Activated naive CD4-positive, alpha-beta T cell treated with anti-CD3 and anti-CD28 coated beads for 36 hours (primary cell): ENCODE measurements around the gene FBXO31. TPM values are rescaled to one million over a fixed set of nuclear protein-coding genes. Genes with fewer than 3 reads are reported as not detected.

Experiments
- CTCF ChIA-PET: fragments of 350-600 bp; sonication (Branson Sonifier 250); formaldehyde crosslinking; loops from one replicate; lab custom pipeline; 2021; ENCODE audit warnings: antibody characterized with exemption; lab: Charles Lee
- DNase-seq: peaks from one replicate; pipeline ENCODE4 v3.0.0-alpha.2; 2020
- H3K27ac Mint-ChIP-seq: one replicate; pipeline ENCODE4 v1.8.0; 2021; ENCODE audit warnings: mild to moderate bottlenecking, mixed read lengths
- H3K27me3 Mint-ChIP-seq: one replicate; pipeline ENCODE4 v1.8.0; 2021; ENCODE audit warnings: low read depth, mixed read lengths
- H3K36me3 Mint-ChIP-seq: one replicate; pipeline ENCODE4 v1.8.0; 2021; ENCODE audit warnings: low read depth, mixed read lengths
- H3K4me1 Mint-ChIP-seq: one replicate; pipeline ENCODE4 v1.8.0; 2021; ENCODE audit warnings: low read depth, mixed read lengths
- H3K4me3 Mint-ChIP-seq: one replicate; pipeline ENCODE4 v1.8.0; 2021; ENCODE audit warnings: mild to moderate bottlenecking, moderate library complexity, mixed read lengths
- H3K9me3 Mint-ChIP-seq: one replicate; pipeline ENCODE4 v1.8.0; 2021; ENCODE audit warnings: mixed read lengths
- intact Hi-C: fragments of 100-400 bp; cut with micrococcal nuclease; formaldehyde crosslinking; loops from one replicate; pipeline ENCODE4 v1.15.1; 2023
- total RNA-seq, 2 experiments: library from RNA; stranded (reverse); gene quantifications; one replicate each; pipeline ENCODE4 v1.2.3, GENCODE V29; 2021

FBXO31 gene
- total RNA-seq, 2 experiments from 2014 or later: 26.4 to 26.7 TPM

GRCh38 chr16:87418644-87419043, 35.1 kb upstream of the FBXO31 start:
- no peak overlapping the region for H3K4me3 Mint-ChIP-seq
- intact Hi-C loops: no loop called here
- H3K27me3 Mint-ChIP-seq: no peaks in the 10 kb centered on the region
- H3K4me1 Mint-ChIP-seq: no peaks in the 10 kb centered on the region
- H3K36me3 Mint-ChIP-seq: peaks cover 14% of the 10 kb centered on the region
- H3K9me3 Mint-ChIP-seq: no peaks in the 10 kb centered on the region
- no peak for DNase-seq
- no peak overlapping the region for H3K27ac Mint-ChIP-seq
- CTCF ChIA-PET: no interaction called here

- H3K4me3 Mint-ChIP-seq: no peak overlapping the region
- H3K27me3 Mint-ChIP-seq: no peaks in the 10 kb centered on the region
- DNase-seq: no peak
- H3K4me1 Mint-ChIP-seq: no peaks in the 10 kb centered on the region
- no peak overlapping the region for H3K27ac Mint-ChIP-seq
- intact Hi-C loops: no loop called here
- CTCF ChIA-PET: interaction anchor here (2.0 kb wide), 1 partner anchor 11 kb away, joined by 7 read pairs; no protein-coding TSS in a partner anchor
- H3K9me3 Mint-ChIP-seq: no peaks in the 10 kb centered on the region
- peaks cover 14% of the 10 kb centered on the region for H3K36me3 Mint-ChIP-seq
These were observed 34.6 kb upstream of the FBXO31 start for GRCh38 chr16:87418216-87418615.

- no peak overlapping the region for H3K27ac Mint-ChIP-seq
- intact Hi-C loops: loop anchor here (2.0 kb wide), 1 partner anchor 125 kb away; no protein-coding TSS in a partner anchor
- CTCF ChIA-PET: interaction anchor here (0.6 to 3.2 kb wide), 11 partner anchors 8 to 218 kb away, joined by 3 to 39 read pairs (median 4); no protein-coding TSS in a partner anchor
These were observed 33.9 kb upstream of the FBXO31 start for GRCh38 chr16:87417528-87417910.

DNA sequence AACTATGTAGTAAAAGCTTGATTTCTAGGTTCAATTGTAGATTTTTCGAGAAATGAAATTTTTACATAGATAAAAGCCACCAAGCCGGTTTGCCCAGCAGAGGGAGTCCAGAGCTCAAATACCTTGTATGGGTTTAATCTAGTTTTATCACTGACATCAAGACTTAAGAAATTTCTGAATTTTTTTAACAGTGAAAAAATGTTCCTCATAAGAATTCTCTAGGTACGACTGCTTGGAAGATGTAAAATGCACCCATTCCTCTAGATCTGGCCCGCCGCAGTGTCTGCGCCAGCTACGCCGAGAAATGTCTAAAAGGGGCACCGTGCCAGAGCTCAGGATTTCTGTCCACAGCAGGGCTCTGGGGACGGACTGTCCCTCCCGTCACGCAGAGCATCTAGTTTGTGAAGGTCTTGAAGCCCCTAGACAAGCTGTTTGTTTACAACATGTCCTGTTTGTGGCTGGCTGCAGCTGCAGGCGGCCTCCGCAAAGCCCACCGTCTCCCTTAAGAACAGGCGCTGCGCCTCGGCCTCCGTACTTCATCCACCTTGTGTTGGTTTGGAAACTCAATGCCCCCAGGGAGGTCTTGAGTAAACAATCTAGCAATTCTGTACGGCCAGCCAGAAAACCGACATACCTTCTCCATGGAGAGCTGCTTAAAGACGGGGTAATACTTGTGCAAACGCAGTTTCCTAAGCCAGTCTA, 33.4 kb upstream of the FBXO31 start:
- H3K27me3 Mint-ChIP-seq: no peaks in the 10 kb centered on the region
- peak; percentile 75 for DNase-seq
- peaks cover 10% of the 10 kb centered on the region for H3K36me3 Mint-ChIP-seq
- CTCF ChIA-PET: interaction anchor here (0.6 to 3.2 kb wide), 14 partner anchors 9 to 224 kb away, joined by 3 to 39 read pairs (median 4); no protein-coding TSS in a partner anchor
- H3K27ac Mint-ChIP-seq: peak overlapping the region; percentile 24
- H3K9me3 Mint-ChIP-seq: no peaks in the 10 kb centered on the region
- no peak overlapping the region for H3K4me3 Mint-ChIP-seq
- H3K4me1 Mint-ChIP-seq: no peaks in the 10 kb centered on the region
- intact Hi-C loops: loop anchor here (1.0 to 2.0 kb wide), 2 partner anchors 126 to 218 kb away; no protein-coding TSS in a partner anchor

More at GRCh38 chr16:87417528-87417910, 33.9 kb upstream of the FBXO31 start:
- Mint-ChIP-seq H3K27me3 (no peaks in the 10 kb centered on the region), H3K9me3 (no peaks in the 10 kb centered on the region), H3K4me1 (no peaks in the 10 kb centered on the region), H3K4me3 (no peak overlapping the region), H3K36me3 (peaks cover 12% of the 10 kb centered on the region)
- DNase-seq: no peak

DNA sequence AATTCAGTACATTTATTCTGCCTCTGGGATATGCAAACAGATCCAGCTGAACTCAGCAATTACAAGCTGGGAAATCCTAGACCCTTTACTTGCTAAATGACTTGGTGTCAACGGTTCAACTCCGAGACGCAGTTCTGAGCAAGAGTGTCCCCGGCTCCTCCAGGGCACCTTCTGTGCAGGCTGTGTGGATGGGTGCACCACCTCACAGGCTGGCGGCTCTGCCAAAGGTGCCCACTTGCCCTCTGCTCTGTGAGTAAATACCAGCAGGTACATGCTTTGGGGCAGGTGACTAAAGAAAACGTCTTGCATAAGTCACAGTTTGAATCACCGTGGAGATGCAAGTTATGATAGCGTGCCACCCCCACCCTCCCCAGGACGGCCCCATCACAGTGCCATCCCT, 31.9 kb upstream of the FBXO31 start:
- Mint-ChIP-seq H3K9me3 (no peaks in the 10 kb centered on the region), H3K36me3 (peaks cover 11% of the 10 kb centered on the region), H3K27me3 (no peaks in the 10 kb centered on the region), H3K4me3 (no peak overlapping the region), H3K27ac (no peak overlapping the region), H3K4me1 (no peaks in the 10 kb centered on the region)
- intact Hi-C loops: no loop called here
- CTCF ChIA-PET: interaction anchor here (0.8 to 3.2 kb wide), 2 partner anchors 18 to 220 kb away, joined by 3 to 39 read pairs; no protein-coding TSS in a partner anchor
- DNase-seq: no peak

DNA sequence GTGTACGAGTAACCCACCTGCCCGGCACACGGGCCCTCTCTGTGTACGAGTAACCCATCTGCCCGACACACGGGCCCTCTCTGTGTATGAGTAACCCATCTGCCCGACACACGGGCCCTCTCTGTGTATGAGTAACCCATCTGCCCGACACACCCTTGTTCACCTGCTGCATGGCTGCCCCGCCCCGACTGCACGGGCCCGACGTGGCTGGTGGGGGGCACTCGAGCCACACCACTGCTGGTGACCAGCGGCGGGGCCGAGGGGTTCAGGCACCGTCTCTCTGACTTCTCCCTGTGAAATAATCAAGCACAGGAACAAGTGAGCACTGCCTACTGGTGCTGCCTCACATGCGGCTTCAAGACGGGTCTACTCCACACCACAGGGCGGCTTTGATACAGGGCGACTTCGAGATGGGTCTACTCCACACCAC, 30.7 kb upstream of the FBXO31 start:
- Mint-ChIP-seq H3K4me1 (no peaks in the 10 kb centered on the region), H3K27me3 (no peaks in the 10 kb centered on the region), H3K9me3 (no peaks in the 10 kb centered on the region), H3K4me3 (no peak overlapping the region), H3K36me3 (peaks cover 8% of the 10 kb centered on the region), H3K27ac (no peak overlapping the region)
- DNase-seq: no peak
- CTCF ChIA-PET: no interaction called here
- intact Hi-C loops: no loop called here

GRCh38 chr16:87412996-87413421, 29.4 kb upstream of the FBXO31 start:
- Mint-ChIP-seq H3K9me3 (no peaks in the 10 kb centered on the region), H3K4me3 (no peak overlapping the region), H3K27me3 (no peaks in the 10 kb centered on the region), H3K27ac (no peak overlapping the region), H3K4me1 (no peaks in the 10 kb centered on the region), H3K36me3 (peaks cover 8% of the 10 kb centered on the region)
- CTCF ChIA-PET: interaction anchor here (0.6 to 1.6 kb wide), 4 partner anchors 13 to 222 kb away, joined by 3 to 4 read pairs (median 3); no protein-coding TSS in a partner anchor
- intact Hi-C loops: no loop called here
- no peak for DNase-seq

DNA sequence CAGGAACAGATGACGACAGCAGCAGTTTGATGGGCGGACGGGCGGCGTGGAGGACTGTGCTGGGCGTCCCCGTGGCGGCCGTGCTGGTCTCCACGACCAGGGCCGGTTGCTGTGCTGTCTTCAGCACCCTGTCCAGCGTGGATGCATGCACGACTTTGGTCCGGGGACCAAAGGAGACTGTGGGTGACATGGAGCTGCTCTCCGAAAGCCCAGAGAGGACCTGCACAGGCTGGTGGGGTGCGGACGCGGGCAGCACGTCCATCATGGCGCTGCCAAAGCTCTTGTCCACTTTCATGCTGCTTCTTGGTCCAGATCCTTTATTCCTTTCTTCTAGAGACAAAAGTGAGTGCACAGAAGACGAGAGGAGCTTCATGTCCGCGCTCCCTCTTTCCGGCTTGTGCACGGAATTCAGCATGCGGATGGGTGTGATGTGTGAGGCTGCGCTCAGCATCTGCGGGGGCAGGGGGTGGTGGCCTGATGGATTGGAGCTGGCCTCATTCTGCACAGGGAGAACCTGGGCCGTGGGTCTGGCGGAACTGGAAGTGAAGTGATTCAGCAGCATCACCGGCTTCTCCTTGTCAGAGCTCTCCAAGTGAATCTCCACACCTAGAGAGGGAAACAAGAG, 28.9 kb upstream of the FBXO31 start:
- DNase-seq: no peak
- Mint-ChIP-seq H3K9me3 (no peaks in the 10 kb centered on the region), H3K4me1 (no peaks in the 10 kb centered on the region), H3K27ac (no peak overlapping the region), H3K4me3 (no peak overlapping the region), H3K27me3 (no peaks in the 10 kb centered on the region), H3K36me3 (peaks cover 8% of the 10 kb centered on the region)
- CTCF ChIA-PET: interaction anchor here (0.6 to 1.6 kb wide), 4 partner anchors 12 to 223 kb away, joined by 3 to 4 read pairs (median 3); no protein-coding TSS in a partner anchor
- intact Hi-C loops: no loop called here

GRCh38 chr16:87411375-87412271, 28.0 kb upstream of the FBXO31 start:
- intact Hi-C loops: no loop called here
- no peak for DNase-seq
- CTCF ChIA-PET: interaction anchor here (1.3 kb wide), 1 partner anchor 223 kb away, joined by 3 read pairs; no protein-coding TSS in a partner anchor
- peak overlapping the region; percentile 26 for H3K27ac Mint-ChIP-seq
- no peaks in the 10 kb centered on the region for H3K4me1 Mint-ChIP-seq
- peaks cover 8% of the 10 kb centered on the region for H3K36me3 Mint-ChIP-seq
- H3K4me3 Mint-ChIP-seq: no peak overlapping the region
- no peaks in the 10 kb centered on the region for H3K9me3 Mint-ChIP-seq
- no peaks in the 10 kb centered on the region for H3K27me3 Mint-ChIP-seq

- CTCF ChIA-PET: no interaction called here
- intact Hi-C loops: no loop called here
- no peaks in the 10 kb centered on the region for H3K27me3 Mint-ChIP-seq
- H3K27ac Mint-ChIP-seq: no peak overlapping the region
- H3K4me1 Mint-ChIP-seq: no peaks in the 10 kb centered on the region
- DNase-seq: no peak
- H3K9me3 Mint-ChIP-seq: no peaks in the 10 kb centered on the region
- no peak overlapping the region for H3K4me3 Mint-ChIP-seq
- H3K36me3 Mint-ChIP-seq: peaks cover 10% of the 10 kb centered on the region
These were observed 27.4 kb upstream of the FBXO31 start for GRCh38 chr16:87410968-87411367.

DNA sequence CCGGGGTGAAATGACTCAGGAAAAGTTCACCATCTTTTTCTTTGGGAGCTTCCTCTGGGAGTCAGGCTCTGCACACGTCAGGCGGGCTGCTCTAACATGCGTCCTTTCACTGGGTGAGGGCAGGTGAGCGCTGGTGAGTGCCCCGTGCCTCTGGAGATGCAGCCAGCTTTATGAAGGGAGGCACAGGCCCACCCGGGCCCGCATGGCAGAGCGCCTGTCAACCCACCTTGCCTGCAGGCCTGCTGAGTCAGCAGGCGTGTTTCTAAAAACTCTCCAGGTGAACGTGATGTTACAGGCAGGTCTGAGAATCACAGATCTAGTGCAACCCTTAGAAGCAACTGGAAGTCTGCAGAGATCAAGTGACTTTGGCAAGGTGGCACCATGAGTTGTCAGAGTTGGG, 27.0 kb upstream of the FBXO31 start:
- H3K27ac Mint-ChIP-seq: no peak overlapping the region
- intact Hi-C loops: no loop called here
- no peak for DNase-seq
- peaks cover 9% of the 10 kb centered on the region for H3K36me3 Mint-ChIP-seq
- CTCF ChIA-PET: interaction anchor here (1.0 kb wide), 1 partner anchor 16 kb away, joined by 3 read pairs; no protein-coding TSS in a partner anchor
- H3K4me3 Mint-ChIP-seq: no peak overlapping the region
- H3K27me3 Mint-ChIP-seq: no peaks in the 10 kb centered on the region
- H3K4me1 Mint-ChIP-seq: no peaks in the 10 kb centered on the region
- H3K9me3 Mint-ChIP-seq: no peaks in the 10 kb centered on the region
